ENCODE results near the gene TEAD1.

DNA sequence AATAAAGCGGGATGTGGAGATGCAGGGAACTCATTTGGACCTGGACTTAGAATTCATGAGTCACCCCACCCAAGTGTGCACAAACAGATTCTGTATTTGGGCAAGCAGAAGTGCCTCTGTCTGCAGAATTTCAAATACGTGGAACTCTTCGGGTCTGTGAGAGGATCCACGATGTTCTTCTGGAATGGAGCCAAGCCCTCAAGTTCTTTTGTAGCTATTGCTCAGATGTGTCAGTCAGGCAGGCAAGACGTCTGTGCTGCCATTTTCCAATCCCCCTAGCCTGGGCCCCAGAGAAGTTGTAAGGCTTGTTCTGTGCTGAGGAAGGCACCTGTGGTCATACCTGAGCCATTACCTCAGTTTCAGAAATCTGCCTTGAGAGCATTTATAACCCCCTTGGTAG is 202.1 kb downstream of the TEAD1 start:
- TF ChIP-seq, protein P1, sequence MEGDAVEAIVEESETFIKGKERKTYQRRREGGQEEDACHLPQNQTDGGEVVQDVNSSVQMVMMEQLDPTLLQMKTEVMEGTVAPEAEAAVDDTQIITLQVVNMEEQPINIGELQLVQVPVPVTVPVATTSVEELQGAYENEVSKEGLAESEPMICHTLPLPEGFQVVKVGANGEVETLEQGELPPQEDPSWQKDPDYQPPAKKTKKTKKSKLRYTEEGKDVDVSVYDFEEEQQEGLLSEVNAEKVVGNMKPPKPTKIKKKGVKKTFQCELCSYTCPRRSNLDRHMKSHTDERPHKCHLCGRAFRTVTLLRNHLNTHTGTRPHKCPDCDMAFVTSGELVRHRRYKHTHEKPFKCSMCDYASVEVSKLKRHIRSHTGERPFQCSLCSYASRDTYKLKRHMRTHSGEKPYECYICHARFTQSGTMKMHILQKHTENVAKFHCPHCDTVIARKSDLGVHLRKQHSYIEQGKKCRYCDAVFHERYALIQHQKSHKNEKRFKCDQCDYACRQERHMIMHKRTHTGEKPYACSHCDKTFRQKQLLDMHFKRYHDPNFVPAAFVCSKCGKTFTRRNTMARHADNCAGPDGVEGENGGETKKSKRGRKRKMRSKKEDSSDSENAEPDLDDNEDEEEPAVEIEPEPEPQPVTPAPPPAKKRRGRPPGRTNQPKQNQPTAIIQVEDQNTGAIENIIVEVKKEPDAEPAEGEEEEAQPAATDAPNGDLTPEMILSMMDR (IDR thresholded peaks at IDR 0.05; ENCODE audit: poor library complexity, severe bottlenecking) = no peak
- no peak for TF ChIP-seq EZH2 (IDR thresholded peaks at IDR 0.05; ENCODE audit: borderline replicate concordance, insufficient read depth, low read length, poor library complexity, severe bottlenecking)
- TF ChIP-seq POLR2AphosphoS5 (IDR thresholded peaks at IDR 0.05) = no peak
- TF ChIP-seq MXI1 (conservative IDR thresholded peaks at IDR 0.05; ENCODE audit: poor library complexity, severe bottlenecking) = no peak
- TF ChIP-seq RAD21 (conservative IDR thresholded peaks at IDR 0.05) = no peak
- TF ChIP-seq TAF1 (IDR thresholded peaks at IDR 0.05; ENCODE audit: low read depth) = no peak
- TF ChIP-seq, protein P2, sequence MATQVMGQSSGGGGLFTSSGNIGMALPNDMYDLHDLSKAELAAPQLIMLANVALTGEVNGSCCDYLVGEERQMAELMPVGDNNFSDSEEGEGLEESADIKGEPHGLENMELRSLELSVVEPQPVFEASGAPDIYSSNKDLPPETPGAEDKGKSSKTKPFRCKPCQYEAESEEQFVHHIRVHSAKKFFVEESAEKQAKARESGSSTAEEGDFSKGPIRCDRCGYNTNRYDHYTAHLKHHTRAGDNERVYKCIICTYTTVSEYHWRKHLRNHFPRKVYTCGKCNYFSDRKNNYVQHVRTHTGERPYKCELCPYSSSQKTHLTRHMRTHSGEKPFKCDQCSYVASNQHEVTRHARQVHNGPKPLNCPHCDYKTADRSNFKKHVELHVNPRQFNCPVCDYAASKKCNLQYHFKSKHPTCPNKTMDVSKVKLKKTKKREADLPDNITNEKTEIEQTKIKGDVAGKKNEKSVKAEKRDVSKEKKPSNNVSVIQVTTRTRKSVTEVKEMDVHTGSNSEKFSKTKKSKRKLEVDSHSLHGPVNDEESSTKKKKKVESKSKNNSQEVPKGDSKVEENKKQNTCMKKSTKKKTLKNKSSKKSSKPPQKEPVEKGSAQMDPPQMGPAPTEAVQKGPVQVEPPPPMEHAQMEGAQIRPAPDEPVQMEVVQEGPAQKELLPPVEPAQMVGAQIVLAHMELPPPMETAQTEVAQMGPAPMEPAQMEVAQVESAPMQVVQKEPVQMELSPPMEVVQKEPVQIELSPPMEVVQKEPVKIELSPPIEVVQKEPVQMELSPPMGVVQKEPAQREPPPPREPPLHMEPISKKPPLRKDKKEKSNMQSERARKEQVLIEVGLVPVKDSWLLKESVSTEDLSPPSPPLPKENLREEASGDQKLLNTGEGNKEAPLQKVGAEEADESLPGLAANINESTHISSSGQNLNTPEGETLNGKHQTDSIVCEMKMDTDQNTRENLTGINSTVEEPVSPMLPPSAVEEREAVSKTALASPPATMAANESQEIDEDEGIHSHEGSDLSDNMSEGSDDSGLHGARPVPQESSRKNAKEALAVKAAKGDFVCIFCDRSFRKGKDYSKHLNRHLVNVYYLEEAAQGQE (IDR thresholded peaks at IDR 0.05; ENCODE audit: borderline replicate concordance) = no peak
- TF ChIP-seq EP300 (conservative IDR thresholded peaks at IDR 0.05; ENCODE audit: poor library complexity, severe bottlenecking) = no peak
- no peak for TF ChIP-seq SMC3 (conservative IDR thresholded peaks at IDR 0.05; ENCODE audit: poor library complexity)

All from neural cell (in vitro differentiated cells).